ENCODE measurements around the gene IL19. TPM values are rescaled to one million over a fixed set of nuclear protein-coding genes. Genes with fewer than 3 reads are reported as not detected.
A peak's percentile ranks its signal among the peaks of the same experiment; 100 is the strongest.

Gene IL19
- total RNA-seq, 4 donors from 2014 or later = not detected

- H3K9me3 ChIP-seq = peaks cover 0 to 2% (median 0%) of the 10 kb centered on the region in 4 donors
- peak overlapping the region in 1 of 4 donors; percentile 27 for H3K4me3 ChIP-seq
- H3K36me3 ChIP-seq = no peaks in the 10 kb centered on the region
- H3K4me1 ChIP-seq = peaks cover 0 to 18% (median 2%) of the 10 kb centered on the region in 4 donors
- 72 to 74% methylated on average over 7 of the region's 7 CpGs for WGBS, 2 donors
- DNase-seq (ENCODE audit: low spot score in 2 of 2) = no peak
- peaks cover 0 to 7% of the 10 kb centered on the region in 2 donors for H3K27me3 ChIP-seq
- TF ChIP-seq EP300 (IDR thresholded peaks at IDR 0.05) (no peak), POLR2A (IDR thresholded peaks at IDR 0.05) (no peak), CTCF (IDR thresholded peaks at IDR 0.05) (no peak)
- H3K27ac ChIP-seq = no peak overlapping the region
Observed at GRCh38 chr1:206769304-206769731, 1.3 kb upstream of the IL19 start.

DNA sequence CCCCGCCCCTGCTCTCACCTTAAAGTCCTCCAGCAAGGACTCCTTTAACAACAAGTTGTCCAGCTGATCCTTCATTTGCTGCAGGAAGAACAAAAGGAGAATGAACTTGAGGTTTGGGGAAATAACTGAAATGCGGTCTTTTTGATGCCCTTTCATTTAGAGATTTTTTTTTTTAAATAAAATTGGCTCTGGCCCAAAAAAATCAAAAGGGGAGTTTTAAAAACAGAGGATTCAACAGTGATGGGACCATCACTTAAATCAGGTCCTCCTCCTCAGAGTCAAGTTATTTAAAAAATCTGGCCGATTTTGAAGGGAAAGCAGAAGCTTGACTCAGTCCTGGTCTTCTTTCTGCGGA is 742 bp downstream of the IL19 start:
- Histone ChIP-seq H3K36me3 (no peaks in the 10 kb centered on the region), H3K4me1 (peaks cover 0 to 18% (median 2%) of the 10 kb centered on the region in 4 donors), H3K27ac (peak overlapping the region in 2 of 4 donors; percentile 1 to 47), H3K27me3 (peaks cover 0 to 11% of the 10 kb centered on the region in 2 donors), H3K4me3 (peak overlapping the region in 1 of 4 donors; percentile 11), H3K9me3 (no peaks in the 10 kb centered on the region)
- TF ChIP-seq CTCF (IDR thresholded peaks at IDR 0.05) = no peak
- TF ChIP-seq EP300 (IDR thresholded peaks at IDR 0.05) = no peak
- TF ChIP-seq POLR2A (IDR thresholded peaks at IDR 0.05) = no peak
- no peak for DNase-seq (ENCODE audit: low spot score in 2 of 2)
- 54 to 55% methylated on average over 4 of the region's 4 CpGs for WGBS, 2 donors

- Histone ChIP-seq H3K4me3 (peak within 1 kb of the TSS in 1 of 4 donors; percentile 11), H3K27me3 (peaks cover 0 to 11% of the 10 kb centered on the region in 2 donors), H3K4me1 (peaks cover 0 to 18% (median 2%) of the 10 kb centered on the region in 4 donors), H3K27ac (peak within 1 kb of the TSS in 2 of 4 donors; percentile 62 to 64), H3K9me3 (no peaks in the 10 kb centered on the region), H3K36me3 (no peaks in the 10 kb centered on the region)
- 69 to 83% methylated on average over 8 of the region's 8 CpGs for WGBS, 2 donors
- TF ChIP-seq CTCF (IDR thresholded peaks at IDR 0.05) (no peak), EP300 (IDR thresholded peaks at IDR 0.05) (peak in 1 of 2 donors; percentile 68)
- DNase-seq (ENCODE audit: low spot score in 2 of 2) = peak in 1 of 2 donors; percentile 43
Observed at GRCh38 chr1:206772243-206772937, 1.8 kb downstream of the IL19 start, which contains the start of gene IL10. Gene IL10 (minus strand): TSS chr1:206772494. CDS start chr1:206772435, 59 bp downstream.

- Histone ChIP-seq H3K9me3 (no peaks in the 10 kb centered on the region), H3K4me1 (peaks cover 0 to 16% (median 2%) of the 10 kb centered on the region in 4 donors), H3K27me3 (peaks cover 0 to 11% of the 10 kb centered on the region in 2 donors), H3K36me3 (no peaks in the 10 kb centered on the region), H3K4me3 (no peak overlapping the region), H3K27ac (no peak overlapping the region)
- DNase-seq (ENCODE audit: low spot score in 2 of 2) = no peak
- 67 to 80% methylated on average over 2 to 3 of the region's 3 CpGs for WGBS, 2 donors
- TF ChIP-seq POLR2A (IDR thresholded peaks at IDR 0.05) (no peak), CTCF (IDR thresholded peaks at IDR 0.05) (no peak), EP300 (IDR thresholded peaks at IDR 0.05) (no peak)
Observed at GRCh38 chr1:206774093-206774492, 3.5 kb downstream of the IL19 start.

- H3K4me1 ChIP-seq = peaks cover 0 to 3% (median 0%) of the 10 kb centered on the region in 4 donors
- DNase-seq (ENCODE audit: low spot score in 2 of 2) = no peak
- no peaks in the 10 kb centered on the region for H3K36me3 ChIP-seq
- no peak for TF ChIP-seq POLR2A (IDR thresholded peaks at IDR 0.05)
- no peak for TF ChIP-seq CTCF (IDR thresholded peaks at IDR 0.05)
- TF ChIP-seq EP300 (IDR thresholded peaks at IDR 0.05) = no peak
- H3K27ac ChIP-seq = no peak overlapping the region
- WGBS, 2 donors = 76 to 91% methylated on average over 4 of the region's 4 CpGs
- H3K27me3 ChIP-seq = peaks cover 0 to 11% of the 10 kb centered on the region in 2 donors
- no peaks in the 10 kb centered on the region for H3K9me3 ChIP-seq
- no peak overlapping the region for H3K4me3 ChIP-seq
Observed at GRCh38 chr1:206776229-206776628, 5.7 kb downstream of the IL19 start.
